Measurements from ENCODE around the gene TRAF3IP3.
A peak's percentile ranks its signal among the peaks of the same experiment; 100 is the strongest.

The TRAF3IP3 gene

GRCh38 chr1:209741889-209742288, 14.0 kb upstream of the TRAF3IP3 start:
- POLR2A ChIA-PET = no interaction called here
- no peak for TF ChIP-seq CTCF (IDR thresholded peaks at IDR 0.05; ENCODE audit: control extremely low read depth, extremely low read depth, low read depth, missing control alignments)
- DNase-seq (ENCODE audit: extremely low spot score) = no peak
- CTCF ChIA-PET = interaction anchor here (1.0 to 1.6 kb wide), 2 partner anchors 80 to 167 kb away, joined by 3 read pairs; no protein-coding TSS in a partner anchor

DNA sequence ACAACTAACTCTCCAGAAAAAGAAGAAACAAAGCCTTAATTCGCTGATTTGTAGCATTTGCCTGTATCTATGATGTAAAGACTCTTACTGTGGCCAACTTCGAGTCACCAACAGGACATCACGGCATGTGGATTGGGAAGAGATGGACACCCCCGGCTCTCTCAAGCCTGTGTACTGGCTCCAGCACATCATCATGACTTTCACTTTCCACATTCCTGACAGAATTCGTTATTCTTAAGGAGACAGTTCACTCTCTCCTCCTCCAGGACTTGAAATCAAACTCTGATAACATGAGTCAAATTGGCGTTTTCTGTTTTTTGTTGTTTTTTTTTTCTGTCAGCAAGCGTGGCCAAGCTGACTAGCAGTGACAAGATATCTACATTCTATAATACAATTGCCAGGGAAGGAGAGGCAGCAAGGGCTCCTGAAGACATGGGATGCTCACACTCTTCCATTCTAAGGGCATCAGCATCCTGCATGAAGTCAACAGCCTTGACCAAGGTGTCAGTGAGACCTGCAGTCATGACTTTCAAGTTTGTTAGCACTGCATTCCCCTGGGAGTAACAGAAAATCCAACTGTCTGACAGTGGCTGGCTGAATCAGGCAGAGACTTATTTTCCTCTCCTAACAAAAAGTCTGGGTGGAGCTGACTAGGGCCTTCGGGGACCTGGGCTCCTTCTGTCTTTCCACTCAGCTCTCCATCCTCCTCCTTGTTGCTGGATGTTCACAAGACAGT, 13.3 kb upstream of the TRAF3IP3 start:
- no peak for DNase-seq (ENCODE audit: extremely low spot score)
- ChIA-PET CTCF (interaction anchor here (0.9 to 1.5 kb wide), 4 partner anchors 8 to 167 kb away, joined by 3 to 6 read pairs (median 4); no protein-coding TSS in a partner anchor), POLR2A (no interaction called here)
- TF ChIP-seq CTCF (IDR thresholded peaks at IDR 0.05; ENCODE audit: control extremely low read depth, extremely low read depth, low read depth, missing control alignments) = no peak

GRCh38 chr1:209743145-209743482, 12.7 kb upstream of the TRAF3IP3 start:
- TF ChIP-seq CTCF (IDR thresholded peaks at IDR 0.05; ENCODE audit: control extremely low read depth, extremely low read depth, low read depth, missing control alignments) = no peak
- POLR2A ChIA-PET = no interaction called here
- DNase-seq (ENCODE audit: extremely low spot score) = no peak

DNA sequence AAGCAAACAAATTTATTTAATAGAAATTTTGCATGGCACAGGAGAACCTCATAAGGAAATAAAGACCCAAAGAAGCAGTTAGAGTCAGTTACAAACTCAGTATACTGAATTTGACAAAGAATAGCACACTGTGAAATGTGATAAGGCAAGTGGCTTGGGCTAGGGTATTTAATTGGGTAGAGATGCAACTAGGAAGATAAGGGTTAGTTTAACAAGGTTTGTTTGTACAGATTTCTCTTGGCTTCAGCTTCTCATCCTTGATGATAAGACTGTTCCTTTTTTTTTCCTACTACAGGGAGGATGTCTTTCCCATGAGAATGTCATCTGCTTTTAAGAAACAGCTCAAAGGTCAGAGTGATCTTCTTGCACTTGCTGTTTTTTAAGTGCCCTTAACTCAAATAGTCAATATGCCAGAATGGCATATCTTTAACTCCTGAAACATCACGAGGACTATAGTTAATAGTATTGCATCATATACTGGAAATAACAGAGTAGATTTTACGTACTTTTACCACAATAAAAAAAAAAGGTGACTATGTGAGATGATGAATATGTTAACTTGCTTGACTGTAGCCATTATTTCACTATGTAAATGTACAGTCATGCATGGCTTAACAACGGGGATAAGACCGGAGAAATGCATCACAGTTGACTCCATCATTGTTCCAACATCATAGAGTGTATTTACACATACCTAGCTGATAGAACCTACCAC, 9.2 kb upstream of the TRAF3IP3 start:
- ChIA-PET CTCF (interaction anchor here (0.8 to 4.0 kb wide), 23 partner anchors 8 to 181 kb away, joined by 3 to 23 read pairs (median 3); partner anchors contain the start of genes CAMK1G, G0S2 and TRAF3IP3), POLR2A (no interaction called here)
- no peak for TF ChIP-seq CTCF (IDR thresholded peaks at IDR 0.05; ENCODE audit: control extremely low read depth, extremely low read depth, low read depth, missing control alignments)
- no peak for DNase-seq (ENCODE audit: extremely low spot score)

More at GRCh38 chr1:209743145-209743482, 12.7 kb upstream of the TRAF3IP3 start:
- CTCF ChIA-PET = interaction anchor here (0.8 to 2.7 kb wide), 5 partner anchors 9 to 25 kb away, joined by 3 to 9 read pairs (median 5); no protein-coding TSS in a partner anchor

- peak; percentile 81 for TF ChIP-seq CTCF (IDR thresholded peaks at IDR 0.05; ENCODE audit: control extremely low read depth, extremely low read depth, low read depth, missing control alignments)
- DNase-seq (ENCODE audit: extremely low spot score) = peak; percentile 82
- POLR2A ChIA-PET = no interaction called here
- CTCF ChIA-PET = interaction anchor here (0.6 to 4.0 kb wide), 47 partner anchors 11 to 183 kb away, joined by 3 to 57 read pairs (median 6); partner anchors contain the start of genes C1orf74, G0S2, HSD11B1 and LAMB3
These were observed 8.1 kb upstream of the TRAF3IP3 start for GRCh38 chr1:209747580-209748262.

DNA sequence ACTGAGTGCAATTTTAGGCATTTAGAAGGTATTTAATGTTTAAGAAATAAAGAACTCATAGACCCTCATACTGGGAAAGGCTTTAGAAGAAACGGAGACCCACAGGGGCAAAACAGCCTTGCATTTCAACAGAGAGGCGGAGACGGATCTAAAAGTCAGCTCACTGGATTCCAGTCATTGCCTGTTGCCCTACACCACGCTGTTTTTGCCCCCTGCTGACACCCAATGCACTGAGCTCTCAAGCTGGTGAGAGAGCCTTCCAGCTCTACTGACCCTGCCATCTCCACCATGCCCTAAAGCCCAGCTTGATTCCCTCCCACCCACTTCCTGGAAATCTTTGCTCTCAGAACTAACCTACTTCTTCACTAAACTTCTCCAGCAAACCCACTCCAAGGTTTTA, 7.2 kb upstream of the TRAF3IP3 start:
- POLR2A ChIA-PET = no interaction called here
- no peak for TF ChIP-seq CTCF (IDR thresholded peaks at IDR 0.05; ENCODE audit: control extremely low read depth, extremely low read depth, low read depth, missing control alignments)
- DNase-seq (ENCODE audit: extremely low spot score) = no peak

More for the DNA sequence above, 7.2 kb upstream of the TRAF3IP3 start:
- CTCF ChIA-PET = interaction anchor here (0.7 to 4.0 kb wide), 43 partner anchors 10 to 184 kb away, joined by 3 to 57 read pairs (median 6); partner anchors contain the start of genes G0S2, HSD11B1, LAMB3 and TRAF3IP3

All from GM10248 (cell line).